ENCODE results near the gene MIA2. TPM values are rescaled to one million over a fixed set of nuclear protein-coding genes. Genes with fewer than 3 reads are reported as not detected.
A peak's percentile ranks its signal among the peaks of the same experiment; 100 is the strongest.
"Not testable (repeated sequence)": the region's sequence is repeated elsewhere in the genome, so short reads cannot be mapped to it uniquely, and the experiment has no call there.

Gene MIA2
- total and polyA plus RNA-seq, 3 experiments from 2014 or later, result 19.5 to 27.8 (median 21.0) TPM

- H3K9me3 Mint-ChIP-seq, result no peaks in the 10 kb centered on the region
- ChIA-PET POLR2A (no interaction called here), CTCF (interaction anchor here (1.1 kb wide), 1 partner anchor 9 kb away, joined by 3 read pairs; no protein-coding TSS in a partner anchor)
- Histone ChIP-seq H3K36me3 (ENCODE audit: insufficient read depth, low read length) (peaks cover 18% of the 10 kb centered on the region), H3K4me3 (ENCODE audit: low read length) (no peak overlapping the region), H3K27me3 (ENCODE audit: insufficient read depth, low read length, poor library complexity, severe bottlenecking) (no peaks in the 10 kb centered on the region), H3K27ac (ENCODE audit: low read depth, low read length) (no peak overlapping the region), H3K9me3 (ENCODE audit: low read length) (no peaks in the 10 kb centered on the region), H3K4me1 (ENCODE audit: insufficient read depth, low read length) (no peaks in the 10 kb centered on the region)
- peaks cover 12 to 67% (median 25%) of the 10 kb centered on the region in 3 donors for H3K36me3 Mint-ChIP-seq
- no peak for DNase-seq
- H3K4me1 Mint-ChIP-seq, result peaks cover 0 to 7% (median 2%) of the 10 kb centered on the region in 3 donors
- H3K27ac Mint-ChIP-seq, result peak overlapping the region in 5 of 8 donors; percentile 43 to 82 (median 66)
- no peaks in the 10 kb centered on the region for H3K27me3 Mint-ChIP-seq
- no peak overlapping the region for H3K4me3 Mint-ChIP-seq
These were observed 89.1 kb downstream of the MIA2 start for GRCh38 chr14:39322807-39323206.

- peaks cover 10 to 15% (median 11%) of the 10 kb centered on the region in 3 donors for H3K4me1 Mint-ChIP-seq
- Histone ChIP-seq H3K4me1 (ENCODE audit: insufficient read depth, low read length) (no peaks in the 10 kb centered on the region), H3K27ac (ENCODE audit: low read depth, low read length) (no peak overlapping the region), H3K9me3 (ENCODE audit: low read length) (no peaks in the 10 kb centered on the region), H3K36me3 (ENCODE audit: insufficient read depth, low read length) (peaks cover 14% of the 10 kb centered on the region), H3K4me3 (ENCODE audit: low read length) (no peak overlapping the region), H3K27me3 (ENCODE audit: insufficient read depth, low read length, poor library complexity, severe bottlenecking) (no peaks in the 10 kb centered on the region)
- POLR2A ChIA-PET, result no interaction called here
- H3K9me3 Mint-ChIP-seq, result no peaks in the 10 kb centered on the region
- no peak overlapping the region for H3K4me3 Mint-ChIP-seq
- H3K27me3 Mint-ChIP-seq, result no peaks in the 10 kb centered on the region
- H3K27ac Mint-ChIP-seq, result peak overlapping the region in 1 of 8 donors; percentile 64
- CTCF ChIA-PET, result interaction anchor here (1.0 kb wide), 1 partner anchor 221 kb away, joined by 3 read pairs; the partner anchor contains the start of gene SEC23A
- H3K36me3 Mint-ChIP-seq, result peaks cover 23 to 69% (median 30%) of the 10 kb centered on the region in 3 donors
- no peak for DNase-seq
These were observed 90.4 kb downstream of the MIA2 start for GRCh38 chr14:39324097-39324496.

DNA sequence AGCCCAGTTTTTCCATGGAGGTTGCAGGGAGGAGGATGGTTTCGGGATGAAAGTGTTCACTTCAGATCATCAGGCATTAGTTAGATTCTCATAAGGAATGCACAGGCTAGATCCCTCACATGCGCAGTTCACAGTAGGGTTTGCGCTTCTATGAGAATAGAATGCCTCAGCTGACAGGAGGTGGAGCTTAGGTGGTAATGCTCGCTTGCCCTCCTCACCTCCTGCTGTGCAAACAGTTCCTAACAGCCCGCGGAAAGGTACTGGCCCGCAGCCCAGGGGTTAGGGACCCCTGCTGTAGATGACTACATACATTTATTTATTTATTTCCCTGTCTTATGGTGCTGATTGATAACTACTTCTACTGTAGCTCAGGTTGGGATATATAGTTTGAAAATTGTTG, 105.3 kb downstream of the MIA2 start:
- H3K9me3 ChIP-seq (ENCODE audit: low read length), result no peaks in the 10 kb centered on the region
- ChIA-PET CTCF (interaction anchor here (1.0 kb wide), 1 partner anchor 107 kb away, joined by 3 read pairs; no protein-coding TSS in a partner anchor), POLR2A (no interaction called here)
- DNase-seq, result no peak
- Mint-ChIP-seq H3K4me3 (no peak overlapping the region), H3K4me1 (peaks cover 19 to 26% (median 25%) of the 10 kb centered on the region in 3 donors), H3K27ac (peak overlapping the region in 1 of 8 donors; percentile 2), H3K9me3 (peaks cover 0 to 2% (median 0%) of the 10 kb centered on the region in 5 donors), H3K36me3 (peaks cover 12 to 55% (median 21%) of the 10 kb centered on the region in 3 donors), H3K27me3 (no peaks in the 10 kb centered on the region)
- H3K27me3 ChIP-seq (ENCODE audit: insufficient read depth, low read length, poor library complexity, severe bottlenecking), result no peaks in the 10 kb centered on the region
- peaks cover 7% of the 10 kb centered on the region for H3K36me3 ChIP-seq (ENCODE audit: insufficient read depth, low read length)
- H3K4me3 ChIP-seq (ENCODE audit: low read length), result no peak overlapping the region
- H3K4me1 ChIP-seq (ENCODE audit: insufficient read depth, low read length), result peaks cover 6% of the 10 kb centered on the region
- no peak overlapping the region for H3K27ac ChIP-seq (ENCODE audit: low read depth, low read length)

- CTCF ChIA-PET; H3K9me3 ChIP-seq (ENCODE audit: low read length); H3K4me3 ChIP-seq (ENCODE audit: low read length); H3K27me3 ChIP-seq (ENCODE audit: insufficient read depth, low read length, poor library complexity, severe bottlenecking); H3K27ac ChIP-seq (ENCODE audit: low read depth, low read length); H3K36me3 ChIP-seq (ENCODE audit: insufficient read depth, low read length); H3K27me3 Mint-ChIP-seq; H3K4me3 Mint-ChIP-seq; H3K4me1 ChIP-seq (ENCODE audit: insufficient read depth, low read length); H3K9me3 Mint-ChIP-seq; POLR2A ChIA-PET; DNase-seq: not testable (repeated sequence)
- Mint-ChIP-seq H3K36me3 (peaks cover 12 to 56% (median 21%) of the 10 kb centered on the region in 3 donors), H3K27ac (peak overlapping the region in 1 of 8 donors; percentile 2), H3K4me1 (peaks cover 19 to 26% (median 23%) of the 10 kb centered on the region in 3 donors)
These were observed 107.4 kb downstream of the MIA2 start for GRCh38 chr14:39341126-39341525.

DNA sequence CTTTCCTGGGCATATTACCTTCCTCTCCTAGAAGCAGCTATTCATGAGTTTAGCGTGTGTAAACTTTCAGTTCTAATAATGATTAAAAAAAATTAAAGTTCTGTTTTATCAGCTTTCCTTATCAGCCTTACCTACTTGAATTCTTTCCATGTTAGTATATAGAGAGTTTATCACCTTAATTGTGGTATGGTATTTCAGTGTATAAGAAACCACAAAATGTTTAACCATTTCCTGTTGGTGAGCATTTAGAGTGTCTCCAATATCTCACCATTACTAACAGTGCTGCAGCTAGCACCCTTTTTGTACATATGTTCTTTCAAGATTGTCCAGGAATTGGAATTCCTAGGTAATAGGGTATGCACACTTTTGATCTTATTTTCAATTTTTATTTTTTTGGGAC, 109.1 kb downstream of the MIA2 start:
- ChIA-PET POLR2A (no interaction called here), CTCF (no interaction called here)
- no peak for DNase-seq
- Histone ChIP-seq H3K36me3 (ENCODE audit: insufficient read depth, low read length) (peaks cover 5% of the 10 kb centered on the region), H3K27me3 (ENCODE audit: insufficient read depth, low read length, poor library complexity, severe bottlenecking) (no peaks in the 10 kb centered on the region), H3K4me3 (ENCODE audit: low read length) (no peak overlapping the region), H3K4me1 (ENCODE audit: insufficient read depth, low read length) (peaks cover 6% of the 10 kb centered on the region), H3K27ac (ENCODE audit: low read depth, low read length) (no peak overlapping the region), H3K9me3 (ENCODE audit: low read length) (no peaks in the 10 kb centered on the region)
- peaks cover 22 to 26% (median 23%) of the 10 kb centered on the region in 3 donors for H3K4me1 Mint-ChIP-seq
- no peak overlapping the region for H3K4me3 Mint-ChIP-seq
- H3K36me3 Mint-ChIP-seq, result peaks cover 10 to 56% (median 22%) of the 10 kb centered on the region in 3 donors
- peak overlapping the region in 1 of 8 donors; percentile 29 for H3K27ac Mint-ChIP-seq
- no peaks in the 10 kb centered on the region for H3K27me3 Mint-ChIP-seq
- peaks cover 0 to 2% (median 0%) of the 10 kb centered on the region in 5 donors for H3K9me3 Mint-ChIP-seq

GRCh38 chr14:39343614-39344013, 109.9 kb downstream of the MIA2 start:
- H3K27ac Mint-ChIP-seq, result peak overlapping the region in 4 of 8 donors; percentile 9 to 66 (median 40)
- CTCF ChIA-PET, result interaction anchor here (1.0 kb wide), 1 partner anchor 82 kb away, joined by 3 read pairs; no protein-coding TSS in a partner anchor
- no peaks in the 10 kb centered on the region for H3K9me3 ChIP-seq (ENCODE audit: low read length)
- H3K4me1 Mint-ChIP-seq, result peaks cover 20 to 28% (median 23%) of the 10 kb centered on the region in 3 donors
- peaks cover 11 to 57% (median 18%) of the 10 kb centered on the region in 3 donors for H3K36me3 Mint-ChIP-seq
- H3K9me3 Mint-ChIP-seq, result peaks cover 0 to 2% (median 0%) of the 10 kb centered on the region in 5 donors
- no peak for DNase-seq
- no peaks in the 10 kb centered on the region for H3K27me3 Mint-ChIP-seq
- H3K4me3 ChIP-seq (ENCODE audit: low read length), result no peak overlapping the region
- no peak overlapping the region for H3K27ac ChIP-seq (ENCODE audit: low read depth, low read length)
- POLR2A ChIA-PET, result no interaction called here
- no peak overlapping the region for H3K4me3 Mint-ChIP-seq
- H3K4me1 ChIP-seq (ENCODE audit: insufficient read depth, low read length), result peaks cover 6% of the 10 kb centered on the region
- no peaks in the 10 kb centered on the region for H3K27me3 ChIP-seq (ENCODE audit: insufficient read depth, low read length, poor library complexity, severe bottlenecking)
- H3K36me3 ChIP-seq (ENCODE audit: insufficient read depth, low read length), result peaks cover 5% of the 10 kb centered on the region

GRCh38 chr14:39350866-39351265, 117.2 kb downstream of the MIA2 start:
- Histone ChIP-seq H3K36me3 (ENCODE audit: insufficient read depth, low read length) (peaks cover 5% of the 10 kb centered on the region), H3K4me3 (ENCODE audit: low read length) (no peak overlapping the region), H3K27ac (ENCODE audit: low read depth, low read length) (no peak overlapping the region), H3K4me1 (ENCODE audit: insufficient read depth, low read length) (no peaks in the 10 kb centered on the region), H3K27me3 (ENCODE audit: insufficient read depth, low read length, poor library complexity, severe bottlenecking) (no peaks in the 10 kb centered on the region), H3K9me3 (ENCODE audit: low read length) (no peaks in the 10 kb centered on the region)
- H3K27ac Mint-ChIP-seq, result peak overlapping the region in 2 of 8 donors; percentile 69 to 85
- H3K27me3 Mint-ChIP-seq, result no peaks in the 10 kb centered on the region
- peaks cover 2 to 16% (median 9%) of the 10 kb centered on the region in 3 donors for H3K4me1 Mint-ChIP-seq
- no peak for DNase-seq
- POLR2A ChIA-PET, result no interaction called here
- peaks cover 20 to 71% (median 39%) of the 10 kb centered on the region in 3 donors for H3K36me3 Mint-ChIP-seq
- no peak overlapping the region for H3K4me3 Mint-ChIP-seq
- H3K9me3 Mint-ChIP-seq, result peaks cover 0 to 10% (median 0%) of the 10 kb centered on the region in 5 donors
- CTCF ChIA-PET, result no interaction called here

GRCh38 chr14:39351708-39352107, 118.0 kb downstream of the MIA2 start:
- H3K27me3 ChIP-seq (ENCODE audit: insufficient read depth, low read length, poor library complexity, severe bottlenecking), result no peaks in the 10 kb centered on the region
- H3K27ac Mint-ChIP-seq, result no peak overlapping the region
- CTCF ChIA-PET, result no interaction called here
- DNase-seq, result no peak
- H3K9me3 ChIP-seq (ENCODE audit: low read length), result no peaks in the 10 kb centered on the region
- POLR2A ChIA-PET, result no interaction called here
- peaks cover 8 to 22% (median 15%) of the 10 kb centered on the region in 3 donors for H3K4me1 Mint-ChIP-seq
- no peaks in the 10 kb centered on the region for H3K27me3 Mint-ChIP-seq
- H3K27ac ChIP-seq (ENCODE audit: low read depth, low read length), result no peak overlapping the region
- peaks cover 5% of the 10 kb centered on the region for H3K36me3 ChIP-seq (ENCODE audit: insufficient read depth, low read length)
- H3K36me3 Mint-ChIP-seq, result peaks cover 18 to 72% (median 44%) of the 10 kb centered on the region in 3 donors
- H3K4me1 ChIP-seq (ENCODE audit: insufficient read depth, low read length), result no peaks in the 10 kb centered on the region
- H3K4me3 Mint-ChIP-seq, result no peak overlapping the region
- peaks cover 0 to 10% (median 5%) of the 10 kb centered on the region in 5 donors for H3K9me3 Mint-ChIP-seq
- no peak overlapping the region for H3K4me3 ChIP-seq (ENCODE audit: low read length)

Measured in CD8-positive, alpha-beta memory T cell (primary cell).